ENCODE measurements around the gene FBLL1. TPM values are rescaled to one million over a fixed set of nuclear protein-coding genes. Genes with fewer than 3 reads are reported as not detected.

FBLL1 gene
- total RNA-seq, 1 donor from 2014 or later = 4.5 TPM

DNA sequence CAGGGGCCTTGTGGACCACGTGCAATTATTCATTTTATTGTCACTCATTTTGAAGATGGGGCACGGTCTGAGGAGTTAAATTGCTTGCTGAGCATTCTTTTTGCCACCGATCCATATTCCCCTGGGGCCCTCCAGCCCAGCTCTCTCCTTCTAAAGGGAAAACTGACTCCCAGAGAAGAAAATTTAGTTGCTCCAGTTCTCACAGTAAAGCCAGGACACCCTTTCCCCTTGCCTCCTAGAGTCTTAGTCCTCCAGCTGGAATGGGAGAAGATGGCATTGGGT lies 51.1 kb downstream of the FBLL1 start:
- H3K9me3 ChIP-seq (ENCODE audit: insufficient read depth, low read depth, low read length) = no peaks in the 10 kb centered on the region
- peak overlapping the region; percentile 85 for H3K4me2 ChIP-seq (ENCODE audit: low read length)
- peak overlapping the region; percentile 80 for H2AFZ ChIP-seq (ENCODE audit: low read depth, low read length)
- H3K4me3 ChIP-seq (ENCODE audit: insufficient read depth, low read depth, low read length) = peak overlapping the region; percentile 94
- no peaks in the 10 kb centered on the region for H3K36me3 ChIP-seq (ENCODE audit: insufficient read depth, low read length)
- TF ChIP-seq, protein P1, sequence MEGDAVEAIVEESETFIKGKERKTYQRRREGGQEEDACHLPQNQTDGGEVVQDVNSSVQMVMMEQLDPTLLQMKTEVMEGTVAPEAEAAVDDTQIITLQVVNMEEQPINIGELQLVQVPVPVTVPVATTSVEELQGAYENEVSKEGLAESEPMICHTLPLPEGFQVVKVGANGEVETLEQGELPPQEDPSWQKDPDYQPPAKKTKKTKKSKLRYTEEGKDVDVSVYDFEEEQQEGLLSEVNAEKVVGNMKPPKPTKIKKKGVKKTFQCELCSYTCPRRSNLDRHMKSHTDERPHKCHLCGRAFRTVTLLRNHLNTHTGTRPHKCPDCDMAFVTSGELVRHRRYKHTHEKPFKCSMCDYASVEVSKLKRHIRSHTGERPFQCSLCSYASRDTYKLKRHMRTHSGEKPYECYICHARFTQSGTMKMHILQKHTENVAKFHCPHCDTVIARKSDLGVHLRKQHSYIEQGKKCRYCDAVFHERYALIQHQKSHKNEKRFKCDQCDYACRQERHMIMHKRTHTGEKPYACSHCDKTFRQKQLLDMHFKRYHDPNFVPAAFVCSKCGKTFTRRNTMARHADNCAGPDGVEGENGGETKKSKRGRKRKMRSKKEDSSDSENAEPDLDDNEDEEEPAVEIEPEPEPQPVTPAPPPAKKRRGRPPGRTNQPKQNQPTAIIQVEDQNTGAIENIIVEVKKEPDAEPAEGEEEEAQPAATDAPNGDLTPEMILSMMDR (IDR thresholded peaks at IDR 0.05; ENCODE audit: insufficient read depth, low read depth, low read length) = no peak
- TF ChIP-seq EZH2 (IDR thresholded peaks at IDR 0.05; ENCODE audit: insufficient read depth, low read length) = no peak
- H3K9ac ChIP-seq (ENCODE audit: low read length) = peak overlapping the region; percentile 73
- Mint-ChIP-seq H3K27me3 (ENCODE audit: low read depth, unreplicated experiment) (peaks cover 2% of the 10 kb centered on the region), H3K27ac (ENCODE audit: unreplicated experiment) (peak overlapping the region; percentile 91), H3K36me3 (ENCODE audit: low read depth, unreplicated experiment) (peaks cover under 1% of the 10 kb centered on the region), H3K4me1 (ENCODE audit: low read depth, unreplicated experiment) (peaks cover 20% of the 10 kb centered on the region), H3K4me3 (ENCODE audit: unreplicated experiment) (peak overlapping the region; percentile 86), H3K9me3 (ENCODE audit: unreplicated experiment) (peaks cover 7% of the 10 kb centered on the region)
- peaks cover 5% of the 10 kb centered on the region for H3K4me1 ChIP-seq (ENCODE audit: insufficient read depth, low read length)
- DNase-seq (ENCODE audit: low read depth) (no peak), FAIRE-seq (no peak)
- peaks cover 40% of the 10 kb centered on the region for H3K79me2 ChIP-seq (ENCODE audit: insufficient read depth, low read length)
- H4K20me1 ChIP-seq (ENCODE audit: insufficient read depth, low read length) = peaks cover 40% of the 10 kb centered on the region
- peak overlapping the region; percentile 74 for H3K27ac ChIP-seq (ENCODE audit: low read depth, low read length)
- H3K27me3 ChIP-seq (ENCODE audit: insufficient read depth, low read length) = peaks cover under 1% of the 10 kb centered on the region

Small RNAs within 50 kb of the gene (microRNA-seq; reads per million reads assigned to microRNA genes)
- not detected for gene MIR103A1
- gene MIR103B1 = not detected

Other genes starting within 250 kb of the FBLL1 start
- gene WWC1, start 237.7 kb upstream of the FBLL1 start, total RNA-seq = 33.6 and 48.6 TPM in 2 replicates
- 139 and 143 TPM in 2 replicates for gene RARS1, start 42.8 kb upstream of the FBLL1 start, total RNA-seq
- 82.9 and 107 TPM in 2 replicates for gene PANK3, start 50.1 kb downstream of the FBLL1 start, total RNA-seq